ENCODE results near the gene OR51B4. TPM values are rescaled to one million over a fixed set of nuclear protein-coding genes. Genes with fewer than 3 reads are reported as not detected.
"Not testable (repeated sequence)": the region's sequence is repeated elsewhere in the genome, so short reads cannot be mapped to it uniquely, and the experiment has no call there.

The OR51B4 gene
- polyA plus RNA-seq, 2 of the 4 experiments (the other 2 are of a cell fraction) = not detected

DNA sequence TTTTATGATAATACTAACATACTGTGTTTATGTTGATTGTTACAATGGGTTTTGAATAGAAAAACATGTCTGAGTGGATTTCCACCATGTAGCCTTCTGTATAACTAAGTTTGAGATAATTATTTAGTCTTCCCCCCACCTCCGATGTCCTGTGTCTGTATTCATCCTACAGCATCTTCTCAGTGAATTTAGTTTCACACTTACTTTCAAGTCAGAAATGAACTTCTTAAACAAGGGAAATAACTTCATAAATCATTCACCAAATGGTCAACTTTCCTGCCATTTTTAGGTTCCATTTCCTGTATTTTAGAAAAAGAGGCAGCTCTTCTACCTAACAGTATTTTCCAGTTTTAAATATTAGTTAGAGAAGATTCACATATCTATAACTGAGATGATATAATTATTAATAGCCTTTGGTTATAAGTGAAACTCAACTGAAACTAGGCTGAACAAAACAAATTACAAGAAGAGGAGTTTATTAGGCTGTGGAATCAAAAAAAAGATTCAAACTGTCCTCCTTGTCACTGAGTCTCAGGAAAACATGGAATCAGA lies 38.1 kb upstream of the OR51B4 start:
- FAIRE-seq = no peak
- no peak overlapping the region for H3K4me3 ChIP-seq
- ChIA-PET CTCF (no interaction called here), POLR2A (no interaction called here)
- TF ChIP-seq HDAC2 (IDR thresholded peaks at IDR 0.05) = no peak
- TF ChIP-seq, protein P1, sequence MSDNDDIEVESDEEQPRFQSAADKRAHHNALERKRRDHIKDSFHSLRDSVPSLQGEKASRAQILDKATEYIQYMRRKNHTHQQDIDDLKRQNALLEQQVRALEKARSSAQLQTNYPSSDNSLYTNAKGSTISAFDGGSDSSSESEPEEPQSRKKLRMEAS (IDR thresholded peaks at IDR 0.05) = no peak
- no peak for TF ChIP-seq RAD21 (conservative IDR thresholded peaks at IDR 0.05 in 1 of 2, IDR thresholded peaks at IDR 0.05 in 1 of 2)
- TF ChIP-seq MAFK (IDR thresholded peaks at IDR 0.05; ENCODE audit: partially characterized antibody) = no peak
- TF ChIP-seq KDM5A (IDR thresholded peaks at IDR 0.05) = no peak
- TF ChIP-seq, protein P2, sequence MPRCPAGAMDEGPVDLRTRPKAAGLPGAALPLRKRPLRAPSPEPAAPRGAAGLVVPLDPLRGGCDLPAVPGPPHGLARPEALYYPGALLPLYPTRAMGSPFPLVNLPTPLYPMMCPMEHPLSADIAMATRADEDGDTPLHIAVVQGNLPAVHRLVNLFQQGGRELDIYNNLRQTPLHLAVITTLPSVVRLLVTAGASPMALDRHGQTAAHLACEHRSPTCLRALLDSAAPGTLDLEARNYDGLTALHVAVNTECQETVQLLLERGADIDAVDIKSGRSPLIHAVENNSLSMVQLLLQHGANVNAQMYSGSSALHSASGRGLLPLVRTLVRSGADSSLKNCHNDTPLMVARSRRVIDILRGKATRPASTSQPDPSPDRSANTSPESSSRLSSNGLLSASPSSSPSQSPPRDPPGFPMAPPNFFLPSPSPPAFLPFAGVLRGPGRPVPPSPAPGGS (IDR thresholded peaks at IDR 0.05) = no peak
- TF ChIP-seq ZSCAN20 (CRISPR knock-in tag; IDR thresholded peaks at IDR 0.05) = no peak
- TF ChIP-seq NR3C1 (IDR thresholded peaks at IDR 0.05) = no peak
- TF ChIP-seq, protein P3, sequence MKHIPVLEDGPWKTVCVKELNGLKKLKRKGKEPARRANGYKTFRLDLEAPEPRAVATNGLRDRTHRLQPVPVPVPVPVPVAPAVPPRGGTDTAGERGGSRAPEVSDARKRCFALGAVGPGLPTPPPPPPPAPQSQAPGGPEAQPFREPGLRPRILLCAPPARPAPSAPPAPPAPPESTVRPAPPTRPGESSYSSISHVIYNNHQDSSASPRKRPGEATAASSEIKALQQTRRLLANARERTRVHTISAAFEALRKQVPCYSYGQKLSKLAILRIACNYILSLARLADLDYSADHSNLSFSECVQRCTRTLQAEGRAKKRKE (CRISPR knock-in tag; IDR thresholded peaks at IDR 0.05; ENCODE audit: low read depth) = no peak
- no peak for TF ChIP-seq POLR2A (IDR thresholded peaks at IDR 0.05; ENCODE audit: low read length)
- no peak overlapping the region for H3K4me2 ChIP-seq
- no peaks in the 10 kb centered on the region for H3K4me1 ChIP-seq
- no peak for ATAC-seq
- WGBS (ENCODE audit: missing lambda C conversion rate) = 45% methylated on average over 1 of the region's 1 CpG
- no peaks in the 10 kb centered on the region for H3K9me3 ChIP-seq
- H3K27ac ChIP-seq = no peak overlapping the region
- DNase-seq (ENCODE audit: low read depth in 1 of 2, low spot score in 1 of 2) = no peak

DNA sequence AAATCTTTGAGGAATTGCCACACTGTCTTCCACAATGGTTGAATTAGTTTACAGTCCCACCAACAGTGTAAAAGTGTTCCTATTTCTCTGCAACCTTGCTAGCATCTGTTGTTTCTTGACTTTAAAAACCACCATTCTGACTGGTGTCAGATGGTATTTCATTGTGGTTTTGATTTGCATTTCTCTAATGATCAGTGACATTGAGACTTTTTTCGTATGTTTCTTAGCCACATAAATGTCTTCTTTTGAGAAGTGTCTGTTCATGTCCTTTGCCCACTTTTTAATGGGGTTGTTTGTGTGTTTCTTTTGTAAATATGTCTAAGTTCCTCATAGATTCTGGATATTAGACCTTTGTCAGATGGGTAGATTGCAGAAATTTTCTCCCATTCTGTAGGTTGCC lies 35.5 kb upstream of the OR51B4 start:
- ATAC-seq; H3K4me2 ChIP-seq; FAIRE-seq; H3K4me1 ChIP-seq; DNase-seq (ENCODE audit: low read depth in 1 of 2, low spot score in 1 of 2); CTCF ChIA-PET; H3K27ac ChIP-seq; H3K4me3 ChIP-seq; POLR2A ChIA-PET; H3K9me3 ChIP-seq: not testable (repeated sequence)
- WGBS (ENCODE audit: missing lambda C conversion rate) = 0% methylated on average over 1 of the region's 1 CpG

DNA sequence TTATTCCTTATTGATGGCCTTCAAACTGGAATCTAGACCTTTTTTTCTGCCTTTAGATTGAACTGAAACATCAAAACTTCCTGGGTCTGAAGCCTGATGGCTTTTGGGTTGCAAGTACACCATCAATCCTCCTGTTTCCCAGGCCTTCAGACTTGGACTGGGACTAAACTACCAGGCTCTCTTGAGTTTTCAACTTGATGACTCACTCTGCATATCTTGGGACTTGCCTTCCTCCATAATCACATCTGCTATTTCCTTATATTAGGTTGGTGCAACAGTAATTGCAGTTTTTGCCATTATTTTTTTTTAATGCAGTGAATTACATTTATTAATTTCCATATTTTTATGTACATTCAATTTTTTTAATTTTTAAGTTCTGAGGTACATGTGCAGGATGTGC lies 34.6 kb upstream of the OR51B4 start:
- no peaks in the 10 kb centered on the region for H3K4me1 ChIP-seq
- H3K27ac ChIP-seq = no peak overlapping the region
- no peak overlapping the region for H3K4me2 ChIP-seq
- no peaks in the 10 kb centered on the region for H3K9me3 ChIP-seq
- H3K4me3 ChIP-seq = no peak overlapping the region
- CTCF ChIA-PET = interaction anchor here (0.7 kb wide), 1 partner anchor 128 kb away, joined by 3 read pairs; no protein-coding TSS in a partner anchor
- ATAC-seq = no peak
- POLR2A ChIA-PET = no interaction called here
- TF ChIP-seq, protein P4, sequence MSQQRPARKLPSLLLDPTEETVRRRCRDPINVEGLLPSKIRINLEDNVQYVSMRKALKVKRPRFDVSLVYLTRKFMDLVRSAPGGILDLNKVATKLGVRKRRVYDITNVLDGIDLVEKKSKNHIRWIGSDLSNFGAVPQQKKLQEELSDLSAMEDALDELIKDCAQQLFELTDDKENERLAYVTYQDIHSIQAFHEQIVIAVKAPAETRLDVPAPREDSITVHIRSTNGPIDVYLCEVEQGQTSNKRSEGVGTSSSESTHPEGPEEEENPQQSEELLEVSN (IDR thresholded peaks at IDR 0.05; ENCODE audit: borderline replicate concordance, low read depth) = no peak
- no peak for TF ChIP-seq CEBPB (IDR thresholded peaks at IDR 0.05)
- TF ChIP-seq, protein P5, sequence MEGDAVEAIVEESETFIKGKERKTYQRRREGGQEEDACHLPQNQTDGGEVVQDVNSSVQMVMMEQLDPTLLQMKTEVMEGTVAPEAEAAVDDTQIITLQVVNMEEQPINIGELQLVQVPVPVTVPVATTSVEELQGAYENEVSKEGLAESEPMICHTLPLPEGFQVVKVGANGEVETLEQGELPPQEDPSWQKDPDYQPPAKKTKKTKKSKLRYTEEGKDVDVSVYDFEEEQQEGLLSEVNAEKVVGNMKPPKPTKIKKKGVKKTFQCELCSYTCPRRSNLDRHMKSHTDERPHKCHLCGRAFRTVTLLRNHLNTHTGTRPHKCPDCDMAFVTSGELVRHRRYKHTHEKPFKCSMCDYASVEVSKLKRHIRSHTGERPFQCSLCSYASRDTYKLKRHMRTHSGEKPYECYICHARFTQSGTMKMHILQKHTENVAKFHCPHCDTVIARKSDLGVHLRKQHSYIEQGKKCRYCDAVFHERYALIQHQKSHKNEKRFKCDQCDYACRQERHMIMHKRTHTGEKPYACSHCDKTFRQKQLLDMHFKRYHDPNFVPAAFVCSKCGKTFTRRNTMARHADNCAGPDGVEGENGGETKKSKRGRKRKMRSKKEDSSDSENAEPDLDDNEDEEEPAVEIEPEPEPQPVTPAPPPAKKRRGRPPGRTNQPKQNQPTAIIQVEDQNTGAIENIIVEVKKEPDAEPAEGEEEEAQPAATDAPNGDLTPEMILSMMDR (IDR thresholded peaks at IDR 0.05) = no peak
- no peak for TF ChIP-seq CHD4 (IDR thresholded peaks at IDR 0.05; ENCODE audit: borderline replicate concordance)
- no peak for TF ChIP-seq ESRRA (IDR thresholded peaks at IDR 0.05; ENCODE audit: borderline replicate concordance, low read length)
- TF ChIP-seq SREBF2 (IDR thresholded peaks at IDR 0.05) = no peak
- no peak for TF ChIP-seq BHLHE40 (IDR thresholded peaks at IDR 0.05; ENCODE audit: low read depth, low read length)
- TF ChIP-seq HOXB5 (CRISPR knock-in tag; IDR thresholded peaks at IDR 0.05) = no peak
- no peak for TF ChIP-seq RAD21 (conservative IDR thresholded peaks at IDR 0.05 in 1 of 2, IDR thresholded peaks at IDR 0.05 in 1 of 2)
- no peak for TF ChIP-seq RFX5 (IDR thresholded peaks at IDR 0.05)
- no peak for TF ChIP-seq HOXA7 (CRISPR knock-in tag; IDR thresholded peaks at IDR 0.05)
- TF ChIP-seq EHMT2 (IDR thresholded peaks at IDR 0.05; ENCODE audit: low read depth) = no peak
- TF ChIP-seq JUN (IDR thresholded peaks at IDR 0.05) = no peak
- no peak for TF ChIP-seq FOXS1 (CRISPR knock-in tag; IDR thresholded peaks at IDR 0.05)
- no peak for TF ChIP-seq NPAS2 (CRISPR knock-in tag; IDR thresholded peaks at IDR 0.05; ENCODE audit: borderline replicate concordance)
- TF ChIP-seq, protein P1 (IDR thresholded peaks at IDR 0.05) = no peak
- no peak for TF ChIP-seq ZFP36 (IDR thresholded peaks at IDR 0.05; ENCODE audit: borderline replicate concordance, partially characterized antibody)
- no peak for TF ChIP-seq CBX2 (IDR thresholded peaks at IDR 0.05; ENCODE audit: borderline replicate concordance, low read depth)
- no peak for TF ChIP-seq NR3C1 (IDR thresholded peaks at IDR 0.05)
- TF ChIP-seq FOSL2 (IDR thresholded peaks at IDR 0.05) = no peak
- no peak for TF ChIP-seq FOSL2 (CRISPR knock-in tag; IDR thresholded peaks at IDR 0.05)
- DNase-seq (ENCODE audit: low read depth in 1 of 2, low spot score in 1 of 2) = no peak
- FAIRE-seq = no peak

Measured in A549 (cell line).